ENCODE measurements around the gene QKI. TPM values are rescaled to one million over a fixed set of nuclear protein-coding genes. Genes with fewer than 3 reads are reported as not detected.

Gene QKI
- total RNA-seq, 1 donor from 2014 or later = 449 TPM

- peaks cover 100% of the 10 kb centered on the region for H3K4me1 ChIP-seq
- H3K4me3 ChIP-seq = no peak overlapping the region
- no peaks in the 10 kb centered on the region for H3K36me3 ChIP-seq
- intact Hi-C loops (cut with micrococcal nuclease) = no loop called here
- H3K27ac ChIP-seq (replicated peaks) = no peak overlapping the region
- no peaks in the 10 kb centered on the region for H3K9me3 ChIP-seq (replicated peaks)
- TF ChIP-seq CTCF (IDR thresholded peaks at IDR 0.05; ENCODE audit: borderline replicate concordance) = no peak
- H3K27me3 ChIP-seq (ENCODE audit: low read depth) = no peaks in the 10 kb centered on the region
- no peak for DNase-seq
Observed at GRCh38 chr6:163494279-163494727, 79.8 kb downstream of the QKI start.

GRCh38 chr6:163496205-163496604 is 81.7 kb downstream of the QKI start:
- no peaks in the 10 kb centered on the region for H3K36me3 ChIP-seq
- no peak for DNase-seq
- no peak for TF ChIP-seq CTCF (IDR thresholded peaks at IDR 0.05; ENCODE audit: borderline replicate concordance)
- H3K9me3 ChIP-seq (replicated peaks) = no peaks in the 10 kb centered on the region
- peaks cover 100% of the 10 kb centered on the region for H3K4me1 ChIP-seq
- H3K4me3 ChIP-seq = no peak overlapping the region
- intact Hi-C loops (cut with micrococcal nuclease) = loop anchor here (2.0 kb wide), 1 partner anchor 69 kb away; no protein-coding TSS in a partner anchor
- no peaks in the 10 kb centered on the region for H3K27me3 ChIP-seq (ENCODE audit: low read depth)
- no peak overlapping the region for H3K27ac ChIP-seq (replicated peaks)

- Histone ChIP-seq H3K36me3 (no peaks in the 10 kb centered on the region), H3K27ac (replicated peaks) (peak overlapping the region; percentile 43), H3K4me1 (peaks cover 100% of the 10 kb centered on the region), H3K9me3 (replicated peaks) (no peaks in the 10 kb centered on the region), H3K27me3 (ENCODE audit: low read depth) (no peaks in the 10 kb centered on the region), H3K4me3 (no peak overlapping the region)
- no peak for TF ChIP-seq CTCF (IDR thresholded peaks at IDR 0.05; ENCODE audit: borderline replicate concordance)
- no peak for DNase-seq
- intact Hi-C loops (cut with micrococcal nuclease) = no loop called here
Observed at GRCh38 chr6:163500105-163500504, 85.6 kb downstream of the QKI start.

GRCh38 chr6:163501026-163501425 is 86.5 kb downstream of the QKI start:
- no peaks in the 10 kb centered on the region for H3K36me3 ChIP-seq
- H3K27ac ChIP-seq (replicated peaks) = peak overlapping the region; percentile 58
- H3K4me3 ChIP-seq = no peak overlapping the region
- no peaks in the 10 kb centered on the region for H3K9me3 ChIP-seq (replicated peaks)
- H3K27me3 ChIP-seq (ENCODE audit: low read depth) = no peaks in the 10 kb centered on the region
- peak; percentile 37 for TF ChIP-seq CTCF (IDR thresholded peaks at IDR 0.05; ENCODE audit: borderline replicate concordance)
- DNase-seq = no peak
- intact Hi-C loops (cut with micrococcal nuclease) = no loop called here
- peaks cover 100% of the 10 kb centered on the region for H3K4me1 ChIP-seq

- intact Hi-C loops (cut with micrococcal nuclease) = no loop called here
- peaks cover 2% of the 10 kb centered on the region for H3K9me3 ChIP-seq (replicated peaks)
- TF ChIP-seq CTCF (IDR thresholded peaks at IDR 0.05; ENCODE audit: borderline replicate concordance) = no peak
- no peak overlapping the region for H3K4me3 ChIP-seq
- H3K36me3 ChIP-seq = no peaks in the 10 kb centered on the region
- H3K4me1 ChIP-seq = peaks cover 100% of the 10 kb centered on the region
- DNase-seq = no peak
- H3K27ac ChIP-seq (replicated peaks) = peak overlapping the region; percentile 58
- no peaks in the 10 kb centered on the region for H3K27me3 ChIP-seq (ENCODE audit: low read depth)
Observed at GRCh38 chr6:163501439-163501838, 86.9 kb downstream of the QKI start.

All from left ventricle myocardium inferior (tissue), 1 donor.